GM19238 (cell line): ENCODE results near the gene EDIL3.

Experiments used
- DNase-seq: peaks from one replicate; pipeline ENCODE4 v3.0.0; 2011; ENCODE audit warnings: low spot score; ENCODE audit not compliant: insufficient read length

EDIL3 gene

GRCh38 chr5:84265130-84265529 is 119.5 kb downstream of the EDIL3 start:
- no peak for DNase-seq

GRCh38 chr5:84260939-84261338 is 123.7 kb downstream of the EDIL3 start:
- DNase-seq = no peak

GRCh38 chr5:84260140-84260539 is 124.5 kb downstream of the EDIL3 start:
- DNase-seq = no peak

GRCh38 chr5:84259283-84260045 is 125.2 kb downstream of the EDIL3 start:
- DNase-seq = no peak

- DNase-seq = no peak
Measured at GRCh38 chr5:84257061-84257460, 127.6 kb downstream of the EDIL3 start.

GRCh38 chr5:84255315-84255714 is 129.4 kb downstream of the EDIL3 start:
- DNase-seq = no peak

GRCh38 chr5:84253946-84254345 is 130.7 kb downstream of the EDIL3 start:
- DNase-seq = no peak

GRCh38 chr5:84251503-84251902 is 133.2 kb downstream of the EDIL3 start:
- DNase-seq = no peak

- DNase-seq = no peak
Measured at GRCh38 chr5:84249918-84250630, 134.6 kb downstream of the EDIL3 start.

- DNase-seq = no peak
Measured at GRCh38 chr5:84248013-84248412, 136.7 kb downstream of the EDIL3 start.

- DNase-seq = no peak
Measured at GRCh38 chr5:84242286-84242685, 142.4 kb downstream of the EDIL3 start.

- DNase-seq = no peak
Measured at GRCh38 chr5:84239494-84239893, 145.2 kb downstream of the EDIL3 start.

- DNase-seq = no peak
Measured at GRCh38 chr5:84237126-84237525, 147.6 kb downstream of the EDIL3 start.

- DNase-seq = no peak
Measured at GRCh38 chr5:84231433-84231832, 153.2 kb downstream of the EDIL3 start.

GRCh38 chr5:84229045-84229444 is 155.6 kb downstream of the EDIL3 start:
- DNase-seq = no peak

GRCh38 chr5:84228266-84228665 is 156.4 kb downstream of the EDIL3 start:
- DNase-seq = no peak

- DNase-seq = no peak
Measured at GRCh38 chr5:84227236-84227635, 157.4 kb downstream of the EDIL3 start.

- no peak for DNase-seq
Measured at GRCh38 chr5:84218546-84218945, 166.1 kb downstream of the EDIL3 start.

GRCh38 chr5:84215521-84215920 is 169.2 kb downstream of the EDIL3 start:
- no peak for DNase-seq

- no peak for DNase-seq
Measured at GRCh38 chr5:84213861-84214260, 170.8 kb downstream of the EDIL3 start.

GRCh38 chr5:84213212-84213611 is 171.5 kb downstream of the EDIL3 start:
- no peak for DNase-seq

GRCh38 chr5:84204772-84205171 is 179.9 kb downstream of the EDIL3 start:
- no peak for DNase-seq

GRCh38 chr5:84202136-84202535 is 182.5 kb downstream of the EDIL3 start:
- no peak for DNase-seq
